Measurements from ENCODE around the gene RRP7A.
"Not testable (repeated sequence)": the region's sequence is repeated elsewhere in the genome, so short reads cannot be mapped to it uniquely, and the experiment has no call there.

The RRP7A gene

DNA sequence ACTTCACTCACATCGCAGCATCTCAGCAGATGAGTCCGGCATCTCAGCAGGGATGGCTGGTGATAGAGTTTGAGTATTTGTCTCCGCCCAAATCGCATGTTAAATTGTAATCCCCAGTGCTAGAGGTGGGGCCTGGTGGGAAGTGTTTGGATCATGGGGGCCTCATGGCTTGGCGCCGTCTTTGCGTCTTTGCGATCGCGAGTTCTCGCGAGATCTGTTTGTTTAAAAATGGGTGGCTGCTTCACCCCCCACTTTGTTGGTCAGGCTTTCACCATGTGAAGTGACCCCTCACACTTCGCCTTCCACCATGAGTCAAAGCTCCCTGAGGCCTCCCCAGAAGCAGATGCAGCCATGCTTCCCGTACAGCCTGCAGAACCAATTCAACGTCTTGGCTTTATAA is 3.0 kb upstream of the RRP7A start:
- TF ChIP-seq, protein P1, sequence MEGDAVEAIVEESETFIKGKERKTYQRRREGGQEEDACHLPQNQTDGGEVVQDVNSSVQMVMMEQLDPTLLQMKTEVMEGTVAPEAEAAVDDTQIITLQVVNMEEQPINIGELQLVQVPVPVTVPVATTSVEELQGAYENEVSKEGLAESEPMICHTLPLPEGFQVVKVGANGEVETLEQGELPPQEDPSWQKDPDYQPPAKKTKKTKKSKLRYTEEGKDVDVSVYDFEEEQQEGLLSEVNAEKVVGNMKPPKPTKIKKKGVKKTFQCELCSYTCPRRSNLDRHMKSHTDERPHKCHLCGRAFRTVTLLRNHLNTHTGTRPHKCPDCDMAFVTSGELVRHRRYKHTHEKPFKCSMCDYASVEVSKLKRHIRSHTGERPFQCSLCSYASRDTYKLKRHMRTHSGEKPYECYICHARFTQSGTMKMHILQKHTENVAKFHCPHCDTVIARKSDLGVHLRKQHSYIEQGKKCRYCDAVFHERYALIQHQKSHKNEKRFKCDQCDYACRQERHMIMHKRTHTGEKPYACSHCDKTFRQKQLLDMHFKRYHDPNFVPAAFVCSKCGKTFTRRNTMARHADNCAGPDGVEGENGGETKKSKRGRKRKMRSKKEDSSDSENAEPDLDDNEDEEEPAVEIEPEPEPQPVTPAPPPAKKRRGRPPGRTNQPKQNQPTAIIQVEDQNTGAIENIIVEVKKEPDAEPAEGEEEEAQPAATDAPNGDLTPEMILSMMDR (IDR thresholded peaks at IDR 0.05; ENCODE audit: borderline replicate concordance, extremely low read depth, low read length, poor library complexity, severe bottlenecking) = no peak
- TF ChIP-seq EZH2 (IDR thresholded peaks at IDR 0.05; ENCODE audit: borderline replicate concordance, low read depth, low read length, severe bottlenecking) = no peak
- no peak for ATAC-seq (ENCODE audit: insufficient read depth, low read depth)
- peaks cover 22% of the 10 kb centered on the region for H3K79me2 ChIP-seq (ENCODE audit: insufficient read depth, low read length)
- H3K4me3 ChIP-seq (ENCODE audit: low read depth in 1 of 2, low read length in 2 of 2) = no peak overlapping the region
- no peaks in the 10 kb centered on the region for H3K27me3 ChIP-seq (ENCODE audit: insufficient read depth, low read length, poor library complexity)
- no peak overlapping the region for H3K9ac ChIP-seq (ENCODE audit: low read depth, low read length)
- H3K36me3 ChIP-seq (ENCODE audit: insufficient read depth, low read length) = peaks cover 7% of the 10 kb centered on the region
- H4K20me1 ChIP-seq (ENCODE audit: insufficient read depth, low read length) = peaks cover 8% of the 10 kb centered on the region
- no peak for DNase-seq
- no peak overlapping the region for H3K27ac ChIP-seq (ENCODE audit: low read length)
- H3K4me2 ChIP-seq (ENCODE audit: insufficient read depth, low read length) = no peak overlapping the region
- H3K9me3 ChIP-seq (ENCODE audit: insufficient read depth, low read length, severe bottlenecking) = no peaks in the 10 kb centered on the region
- H3K4me1 ChIP-seq (ENCODE audit: insufficient read depth, low read length) = peaks cover 23% of the 10 kb centered on the region
- no peak overlapping the region for H2AFZ ChIP-seq (ENCODE audit: low read depth, low read length)

DNA sequence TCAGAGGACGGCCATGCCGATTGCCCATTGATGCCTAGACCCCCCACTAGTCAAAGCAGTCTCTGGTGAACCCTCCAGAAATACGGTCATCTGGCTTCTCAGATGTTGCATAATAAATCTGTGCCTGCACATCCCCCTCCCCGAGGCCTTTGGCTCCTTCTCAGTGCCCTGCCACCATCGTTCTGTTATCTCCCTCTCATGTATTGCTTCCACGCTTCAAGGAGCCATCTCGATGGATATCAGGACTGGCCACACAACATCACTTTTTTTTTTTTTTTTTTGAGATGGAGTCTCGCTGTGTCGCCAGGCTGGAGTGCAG is 1.6 kb upstream of the RRP7A start:
- Histone ChIP-seq H3K9ac (ENCODE audit: low read depth, low read length) (no peak overlapping the region), H3K27ac (ENCODE audit: low read length) (no peak overlapping the region), H2AFZ (ENCODE audit: low read depth, low read length) (peak overlapping the region; percentile 82; the same call in 1 of the 2 replicates), H4K20me1 (ENCODE audit: insufficient read depth, low read length) (peaks cover 16% of the 10 kb centered on the region), H3K27me3 (ENCODE audit: insufficient read depth, low read length, poor library complexity) (no peaks in the 10 kb centered on the region), H3K4me2 (ENCODE audit: insufficient read depth, low read length) (no peak overlapping the region), H3K4me3 (ENCODE audit: low read depth in 1 of 2, low read length in 2 of 2) (no peak overlapping the region), H3K9me3 (ENCODE audit: insufficient read depth, low read length, severe bottlenecking) (no peaks in the 10 kb centered on the region), H3K36me3 (ENCODE audit: insufficient read depth, low read length) (peaks cover 20% of the 10 kb centered on the region), H3K79me2 (ENCODE audit: insufficient read depth, low read length) (peaks cover 35% of the 10 kb centered on the region), H3K4me1 (ENCODE audit: insufficient read depth, low read length) (peaks cover 33% of the 10 kb centered on the region)
- TF ChIP-seq, protein P1 (IDR thresholded peaks at IDR 0.05; ENCODE audit: borderline replicate concordance, extremely low read depth, low read length, poor library complexity, severe bottlenecking) = no peak
- DNase-seq (no peak), ATAC-seq (ENCODE audit: insufficient read depth, low read depth) (no peak)

DNA sequence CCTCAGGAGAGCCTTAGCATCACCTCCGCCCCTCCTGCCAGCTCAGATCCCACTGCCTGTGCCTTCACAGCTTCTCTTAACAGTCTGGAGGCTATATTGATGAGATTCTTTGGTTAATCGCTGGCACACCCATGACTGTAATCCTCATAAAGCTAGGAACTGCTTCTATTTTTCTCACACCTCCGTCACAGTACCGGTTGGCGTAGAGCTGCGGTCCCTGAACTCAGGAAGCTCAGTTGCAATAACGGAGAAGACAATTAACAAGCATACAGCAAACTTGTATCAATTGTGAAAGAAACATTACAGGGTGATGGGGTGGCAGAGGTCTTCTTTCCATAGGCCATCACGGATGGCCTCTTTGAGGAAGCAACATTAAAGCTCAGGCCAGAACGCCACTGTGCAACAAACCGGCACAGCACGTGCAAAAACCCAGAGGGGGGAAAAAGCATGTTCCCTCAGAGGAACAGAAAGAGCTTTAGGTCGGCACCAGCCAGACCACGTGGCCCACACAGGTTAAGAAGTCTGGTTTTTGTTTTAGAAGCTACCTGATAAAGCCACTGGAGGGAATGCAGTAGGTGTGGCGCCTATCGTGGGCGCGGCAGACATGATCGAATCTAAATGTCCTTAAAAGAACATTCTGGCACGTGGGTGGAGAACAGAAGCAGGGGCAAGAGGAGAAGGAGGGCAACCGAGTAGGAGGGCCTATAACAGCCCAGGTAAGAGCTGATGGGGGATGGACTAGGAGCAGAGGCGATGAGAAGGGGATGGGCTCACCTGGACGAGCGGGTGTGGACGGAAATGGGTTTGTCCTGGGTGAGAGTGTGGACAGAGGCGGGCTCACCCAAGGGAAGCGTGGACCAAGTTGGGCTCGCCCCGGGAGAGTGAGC is 715 bp downstream of the RRP7A start:
- ATAC-seq (ENCODE audit: insufficient read depth, low read depth) = peak; percentile 1; the same call in 1 of the 3 replicates
- peak overlapping the region; percentile 87 to 92; a peak in 3 of 4 replicates for H3K4me3 ChIP-seq (ENCODE audit: low read depth in 1 of 2, low read length in 2 of 2)
- H3K27me3 ChIP-seq (ENCODE audit: insufficient read depth, low read length, poor library complexity); DNase-seq; H3K9me3 ChIP-seq (ENCODE audit: insufficient read depth, low read length, severe bottlenecking): not testable (repeated sequence)
- H3K27ac ChIP-seq (ENCODE audit: low read length) = peak overlapping the region; percentile 84
- peaks cover 41% of the 10 kb centered on the region for H3K79me2 ChIP-seq (ENCODE audit: insufficient read depth, low read length)
- peaks cover 39% of the 10 kb centered on the region for H3K36me3 ChIP-seq (ENCODE audit: insufficient read depth, low read length)
- H3K4me2 ChIP-seq (ENCODE audit: insufficient read depth, low read length) = peak overlapping the region; percentile 83
- peak overlapping the region; percentile 93 for H3K9ac ChIP-seq (ENCODE audit: low read depth, low read length)
- peak overlapping the region; percentile 82 for H2AFZ ChIP-seq (ENCODE audit: low read depth, low read length)
- peaks cover 32% of the 10 kb centered on the region for H4K20me1 ChIP-seq (ENCODE audit: insufficient read depth, low read length)
- H3K4me1 ChIP-seq (ENCODE audit: insufficient read depth, low read length) = peaks cover 35% of the 10 kb centered on the region

DNA sequence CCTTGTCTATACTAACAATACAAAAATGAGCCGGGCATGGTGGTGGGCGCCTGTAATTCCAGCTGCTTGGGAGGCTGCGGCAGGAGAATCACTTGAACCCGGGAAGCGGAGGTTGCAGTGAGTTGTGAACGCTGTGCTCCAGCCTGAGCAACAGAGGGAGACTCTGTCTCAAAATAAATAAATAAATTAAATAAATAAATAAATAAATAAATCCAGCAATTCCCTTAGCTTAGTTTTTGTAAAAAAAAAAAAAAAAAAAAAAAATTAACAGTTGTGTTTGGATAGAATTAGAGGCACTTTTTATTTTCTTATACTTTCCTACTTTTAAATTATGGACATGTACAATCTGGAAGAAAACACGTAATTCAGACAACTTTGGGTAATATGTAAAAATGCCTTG is 2.5 kb downstream of the RRP7A start:
- not testable (repeated sequence) for H3K27ac ChIP-seq (ENCODE audit: low read length); H2AFZ ChIP-seq (ENCODE audit: low read depth, low read length); DNase-seq; H3K4me3 ChIP-seq (ENCODE audit: low read depth in 1 of 2, low read length in 2 of 2); H3K9me3 ChIP-seq (ENCODE audit: insufficient read depth, low read length, severe bottlenecking); H3K27me3 ChIP-seq (ENCODE audit: insufficient read depth, low read length, poor library complexity); ATAC-seq (ENCODE audit: insufficient read depth, low read depth); H3K9ac ChIP-seq (ENCODE audit: low read depth, low read length)
- Histone ChIP-seq H3K4me1 (ENCODE audit: insufficient read depth, low read length) (peaks cover 35% of the 10 kb centered on the region), H3K4me2 (ENCODE audit: insufficient read depth, low read length) (peak overlapping the region; percentile 58; the same call in 1 of the 2 replicates), H3K79me2 (ENCODE audit: insufficient read depth, low read length) (peaks cover 41% of the 10 kb centered on the region), H4K20me1 (ENCODE audit: insufficient read depth, low read length) (peaks cover 37% of the 10 kb centered on the region), H3K36me3 (ENCODE audit: insufficient read depth, low read length) (peaks cover 51% of the 10 kb centered on the region)
